Endothelial cell of hepatic sinusoid (primary cell): ENCODE results near the gene ERBB2.

ENCODE experiments used
- in situ Hi-C: cut with HindIII; loops from 2 replicates; pipeline ENCODE4 v1.10.0; 2017; ENCODE audit warnings: low sequenced_read_pairs

Gene ERBB2

DNA sequence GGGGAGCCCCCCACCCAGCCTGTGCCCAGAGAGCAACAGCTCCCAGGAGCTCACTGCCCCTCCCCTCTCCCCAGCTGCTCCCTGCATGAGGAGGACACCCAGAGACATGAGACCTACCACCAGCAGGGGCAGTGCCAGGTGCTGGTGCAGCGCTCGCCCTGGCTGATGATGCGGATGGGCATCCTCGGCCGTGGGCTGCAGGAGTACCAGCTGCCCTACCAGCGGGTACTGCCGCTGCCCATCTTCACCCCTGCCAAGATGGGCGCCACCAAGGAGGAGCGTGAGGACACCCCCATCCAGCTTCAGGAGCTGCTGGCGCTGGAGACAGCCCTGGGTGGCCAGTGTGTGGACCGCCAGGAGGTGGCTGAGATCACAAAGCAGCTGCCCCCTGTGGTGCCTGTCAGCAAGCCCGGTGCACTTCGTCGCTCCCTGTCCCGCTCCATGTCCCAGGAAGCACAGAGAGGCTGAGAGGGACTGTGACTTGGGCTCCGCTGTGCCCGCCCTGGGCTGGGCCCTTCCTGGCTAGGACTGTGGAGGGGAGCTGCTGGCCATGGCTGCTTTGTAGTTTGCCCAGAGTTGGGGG is 34.1 kb upstream of the ERBB2 start:
- in situ Hi-C loops = no loop called here

DNA sequence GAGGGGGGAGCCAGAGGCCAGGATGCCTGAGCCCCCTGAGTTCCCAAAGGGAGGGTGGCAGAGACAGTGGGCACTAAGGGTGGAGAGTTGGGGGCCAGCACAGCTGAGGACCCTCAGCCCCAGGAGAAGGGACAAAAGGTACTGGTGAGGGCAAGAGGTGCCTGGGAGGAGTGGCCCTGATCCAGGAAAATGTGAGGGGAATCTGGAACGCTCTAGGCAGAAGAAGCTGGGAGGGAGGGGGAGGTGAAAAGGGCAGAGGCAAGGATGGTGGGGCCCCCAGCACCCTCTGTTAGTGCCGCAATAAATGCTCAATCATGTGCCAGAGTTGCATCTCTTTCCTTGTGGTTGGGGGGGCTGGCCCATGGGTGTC is 33.6 kb upstream of the ERBB2 start:
- in situ Hi-C loops = no loop called here

DNA sequence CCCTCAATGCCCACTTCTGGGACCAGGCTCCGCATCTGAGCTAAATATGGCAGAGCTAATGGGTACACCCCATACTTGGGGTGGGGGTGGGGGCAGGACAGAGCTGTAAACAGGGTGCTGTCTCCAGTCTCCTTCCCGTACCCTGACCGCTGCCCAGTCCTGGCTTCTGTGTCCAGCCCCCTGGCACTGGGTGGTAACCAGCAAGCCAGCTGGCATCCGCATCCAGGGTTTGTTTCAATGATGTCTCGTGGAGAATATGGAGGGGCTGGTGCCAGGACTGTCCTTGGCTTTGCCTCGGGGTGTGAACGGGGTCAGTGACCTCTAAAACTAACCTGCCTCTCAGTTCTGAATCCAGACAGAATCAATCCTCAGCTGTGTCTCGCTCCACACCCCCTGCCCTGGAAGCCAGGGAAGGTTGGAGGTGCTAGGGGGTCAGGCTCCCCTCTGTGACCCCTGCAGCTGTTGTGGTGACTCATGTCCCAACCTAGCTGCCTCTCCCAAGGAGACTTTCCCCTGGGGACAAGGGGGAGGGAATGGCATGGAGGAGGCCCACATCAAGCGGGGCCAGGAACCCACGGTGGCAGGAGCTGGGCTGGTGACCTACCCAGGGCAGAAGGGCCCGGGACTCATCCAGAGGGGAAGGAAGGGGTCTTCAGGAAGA is 33.1 kb upstream of the ERBB2 start:
- in situ Hi-C loops = no loop called here

GRCh38 chr17:39667262-39667944 is 32.5 kb upstream of the ERBB2 start:
- in situ Hi-C loops = no loop called here

- in situ Hi-C loops = no loop called here
These were observed 31.6 kb upstream of the ERBB2 start, which contains the start of gene PNMT for GRCh38 chr17:39667945-39668924. PNMT (plus strand) TSS chr17:39668453; CDS start chr17:39668476, 23 bp downstream.

DNA sequence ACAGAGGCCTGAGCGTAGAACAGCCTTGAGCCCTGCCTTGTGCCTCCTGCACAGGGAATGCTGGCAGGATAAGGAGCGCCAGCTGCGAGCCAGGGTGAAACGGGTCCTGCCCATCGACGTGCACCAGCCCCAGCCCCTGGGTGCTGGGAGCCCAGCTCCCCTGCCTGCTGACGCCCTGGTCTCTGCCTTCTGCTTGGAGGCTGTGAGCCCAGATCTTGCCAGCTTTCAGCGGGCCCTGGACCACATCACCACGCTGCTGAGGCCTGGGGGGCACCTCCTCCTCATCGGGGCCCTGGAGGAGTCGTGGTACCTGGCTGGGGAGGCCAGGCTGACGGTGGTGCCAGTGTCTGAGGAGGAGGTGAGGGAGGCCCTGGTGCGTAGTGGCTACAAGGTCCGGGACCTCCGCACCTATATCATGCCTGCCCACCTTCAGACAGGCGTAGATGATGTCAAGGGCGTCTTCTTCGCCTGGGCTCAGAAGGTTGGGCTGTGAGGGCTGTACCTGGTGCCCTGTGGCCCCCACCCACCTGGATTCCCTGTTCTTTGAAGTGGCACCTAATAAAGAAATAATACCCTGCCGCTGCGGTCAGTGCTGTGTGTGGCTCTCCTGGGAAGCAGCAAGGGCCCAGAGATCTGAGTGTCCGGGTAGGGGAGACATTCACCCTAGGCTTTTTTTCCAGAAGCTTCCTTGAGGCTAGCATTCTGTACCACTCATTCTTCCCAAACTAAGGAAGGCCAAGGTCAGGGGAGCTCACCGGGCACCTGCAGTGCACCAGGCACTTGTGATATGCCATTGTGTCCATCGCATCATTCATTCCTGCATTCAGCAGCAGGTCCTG is 29.7 kb upstream of the ERBB2 start:
- in situ Hi-C loops = loop anchor here (10.0 kb wide), 1 partner anchor 55 kb away; no protein-coding TSS in a partner anchor

- in situ Hi-C loops = loop anchor here (10.0 kb wide), 1 partner anchor 56 kb away; no protein-coding TSS in a partner anchor
These were observed 29.1 kb upstream of the ERBB2 start for GRCh38 chr17:39670746-39671145.

- in situ Hi-C loops = loop anchor here (10.0 kb wide), 1 partner anchor 57 kb away; no protein-coding TSS in a partner anchor
These were observed 28.0 kb upstream of the ERBB2 start for GRCh38 chr17:39671651-39672521.

DNA sequence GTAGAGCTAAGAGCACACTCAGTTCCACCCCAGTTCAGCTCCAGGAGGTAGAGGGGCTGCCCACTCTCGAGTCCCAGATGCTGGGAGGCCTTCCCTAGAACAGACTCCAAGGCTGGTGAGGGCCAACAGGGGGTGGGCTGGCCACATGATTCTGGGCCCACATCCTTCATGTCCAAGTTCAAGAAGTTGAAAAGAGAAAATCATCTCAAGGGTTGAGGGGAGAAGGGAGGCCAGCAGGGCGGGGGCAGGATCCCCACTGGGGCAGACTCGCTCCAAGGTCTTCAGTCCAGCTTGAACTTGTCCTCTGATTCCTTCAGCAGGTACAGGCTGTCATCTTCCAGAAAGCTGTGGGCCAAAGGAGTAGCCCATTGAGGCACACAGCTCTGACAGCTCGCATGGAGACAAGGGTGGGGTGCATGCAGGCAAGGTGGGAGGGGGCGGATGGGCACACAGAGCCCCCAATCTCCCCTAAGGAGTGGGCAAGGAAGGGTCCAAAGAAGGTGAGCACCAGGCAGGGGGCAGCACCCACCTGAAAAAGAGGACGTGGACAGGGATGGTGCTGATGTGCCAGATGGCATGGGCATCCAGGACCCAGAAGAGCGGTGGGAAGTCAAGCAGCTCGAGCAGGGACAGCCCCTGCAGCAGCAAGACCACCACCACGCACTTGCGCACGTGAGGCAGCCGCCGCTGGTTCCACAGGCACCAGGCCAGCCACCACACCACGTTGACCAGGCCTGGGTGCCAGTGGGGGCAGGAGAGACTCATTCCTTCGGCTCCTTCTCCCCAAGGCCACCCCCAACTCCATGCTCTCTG is 27.1 kb upstream of the ERBB2 start:
- in situ Hi-C loops = loop anchor here (10.0 kb wide), 1 partner anchor 58 kb away; no protein-coding TSS in a partner anchor

GRCh38 chr17:39673335-39674081 is 26.4 kb upstream of the ERBB2 start:
- in situ Hi-C loops = loop anchor here (10.0 kb wide), 1 partner anchor 59 kb away; no protein-coding TSS in a partner anchor

- in situ Hi-C loops = loop anchor here (10.0 kb wide), 1 partner anchor 59 kb away; no protein-coding TSS in a partner anchor
These were observed 25.7 kb upstream of the ERBB2 start for GRCh38 chr17:39674179-39674578.

GRCh38 chr17:39674702-39675389 is 25.0 kb upstream of the ERBB2 start:
- in situ Hi-C loops = loop anchor here (10.0 kb wide), 1 partner anchor 60 kb away; no protein-coding TSS in a partner anchor

- in situ Hi-C loops = loop anchor here (10.0 kb wide), 1 partner anchor 61 kb away; no protein-coding TSS in a partner anchor
These were observed 24.3 kb upstream of the ERBB2 start for GRCh38 chr17:39675390-39676082.

DNA sequence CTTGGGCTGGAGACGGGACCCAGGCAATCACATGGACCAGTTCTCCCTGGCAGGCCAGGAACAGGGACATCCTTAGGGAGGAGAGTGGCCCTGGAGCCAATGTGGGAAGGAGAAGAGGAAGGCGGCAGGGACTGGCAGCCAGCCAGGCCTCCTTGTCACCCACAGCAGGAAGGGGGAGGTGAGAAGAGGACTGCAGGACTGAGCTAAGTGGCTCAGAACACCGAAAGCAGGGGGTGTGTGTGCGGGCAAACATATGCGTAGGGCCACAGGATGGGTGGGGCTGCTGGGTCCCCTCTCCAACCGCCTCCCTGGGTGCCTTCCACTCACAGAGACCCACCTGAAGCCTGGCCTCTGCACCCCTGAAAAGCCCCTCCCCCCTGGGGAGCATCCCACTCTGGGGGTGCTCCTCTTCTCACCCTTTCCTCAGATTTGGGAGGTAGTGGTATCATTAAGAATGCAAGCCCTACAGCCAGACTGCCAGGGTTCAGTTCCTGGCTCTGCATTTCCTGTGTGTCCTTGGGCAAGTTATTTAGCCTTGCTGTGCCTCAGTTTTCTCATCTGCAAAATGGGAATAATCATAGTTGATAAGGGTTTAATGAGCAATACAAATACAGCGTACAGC is 23.6 kb upstream of the ERBB2 start:
- in situ Hi-C loops = loop anchor here (10.0 kb wide), 1 partner anchor 62 kb away; no protein-coding TSS in a partner anchor

DNA sequence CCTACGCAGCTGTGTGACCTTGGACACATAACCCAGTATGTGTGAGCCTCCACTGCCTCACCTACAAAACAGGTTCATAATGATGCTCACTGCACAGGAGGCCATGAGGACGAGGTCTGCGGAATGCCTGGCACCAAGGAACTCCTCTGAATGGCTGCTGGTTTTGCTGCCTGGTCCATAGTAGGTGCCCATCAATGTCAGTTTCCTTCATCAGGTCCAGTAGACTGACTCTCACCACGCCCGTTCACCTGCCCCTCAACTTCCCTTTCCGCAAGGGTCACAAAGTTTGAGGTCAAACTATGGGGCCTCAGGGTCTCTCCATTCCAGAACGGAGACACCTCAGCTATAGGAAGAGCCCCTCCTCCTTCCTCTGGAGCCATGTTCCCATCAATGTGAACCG is 22.8 kb upstream of the ERBB2 start:
- in situ Hi-C loops = loop anchor here (10.0 kb wide), 1 partner anchor 62 kb away; no protein-coding TSS in a partner anchor
